Colon (tissue), 2 donors: ENCODE results near the gene BMPR1A.
"Not testable (repeated sequence)": the region's sequence is repeated elsewhere in the genome, so short reads cannot be mapped to it uniquely, and the experiment has no call there.

ENCODE experiments used
- FAIRE-seq: peaks from 2 replicates; lab custom pipeline; 2012; peaks lifted over from hg19 to GRCh38; lab: Jason Lieb, UNC
- donor health status: control.
- donor health status: control.

The BMPR1A gene

DNA sequence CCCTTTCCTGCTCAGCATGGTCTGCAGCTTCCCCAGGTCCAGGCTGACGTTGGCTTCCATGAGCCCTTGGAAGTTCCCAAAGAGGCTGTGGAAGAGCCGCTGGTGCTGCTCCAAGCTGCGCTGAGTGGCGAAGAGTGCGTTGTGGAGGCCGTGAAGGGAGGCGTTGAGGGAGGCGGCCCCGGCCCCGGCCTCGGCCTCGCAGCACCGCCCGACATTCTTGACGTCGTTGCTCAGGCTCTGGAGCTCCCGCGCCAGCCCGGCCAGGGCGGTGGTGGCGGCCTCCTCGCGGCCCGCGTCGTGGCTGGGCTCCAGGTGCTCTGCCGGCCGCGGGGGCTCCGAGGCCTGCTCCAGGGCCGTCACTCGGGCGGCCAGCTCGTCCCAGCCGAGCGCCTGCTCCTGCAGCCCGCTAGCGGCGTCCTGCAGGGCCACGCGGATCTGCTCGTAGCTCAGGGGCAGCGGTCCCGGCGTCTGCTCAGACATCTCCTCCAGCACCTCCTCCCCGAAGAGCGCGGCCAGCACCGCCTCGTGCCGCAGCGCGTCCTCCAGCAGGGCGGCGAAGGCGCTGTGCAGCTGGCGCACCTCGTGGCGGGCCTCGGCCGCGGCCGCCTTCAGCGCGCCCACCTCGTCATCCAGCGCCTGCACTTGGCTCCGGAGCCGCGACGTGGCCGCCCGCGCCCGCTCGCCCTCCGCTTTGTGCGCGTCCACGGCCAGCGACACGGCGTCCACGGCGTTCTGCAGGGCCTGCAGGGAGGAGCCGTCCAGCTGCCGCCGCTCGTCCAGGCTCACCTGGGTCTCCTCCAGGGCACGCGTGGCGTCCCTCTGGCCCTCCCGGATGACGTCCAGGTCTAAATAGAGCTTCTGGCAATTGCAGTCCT lies 186.3 kb downstream of the BMPR1A start:
- FAIRE-seq, result no peak

DNA sequence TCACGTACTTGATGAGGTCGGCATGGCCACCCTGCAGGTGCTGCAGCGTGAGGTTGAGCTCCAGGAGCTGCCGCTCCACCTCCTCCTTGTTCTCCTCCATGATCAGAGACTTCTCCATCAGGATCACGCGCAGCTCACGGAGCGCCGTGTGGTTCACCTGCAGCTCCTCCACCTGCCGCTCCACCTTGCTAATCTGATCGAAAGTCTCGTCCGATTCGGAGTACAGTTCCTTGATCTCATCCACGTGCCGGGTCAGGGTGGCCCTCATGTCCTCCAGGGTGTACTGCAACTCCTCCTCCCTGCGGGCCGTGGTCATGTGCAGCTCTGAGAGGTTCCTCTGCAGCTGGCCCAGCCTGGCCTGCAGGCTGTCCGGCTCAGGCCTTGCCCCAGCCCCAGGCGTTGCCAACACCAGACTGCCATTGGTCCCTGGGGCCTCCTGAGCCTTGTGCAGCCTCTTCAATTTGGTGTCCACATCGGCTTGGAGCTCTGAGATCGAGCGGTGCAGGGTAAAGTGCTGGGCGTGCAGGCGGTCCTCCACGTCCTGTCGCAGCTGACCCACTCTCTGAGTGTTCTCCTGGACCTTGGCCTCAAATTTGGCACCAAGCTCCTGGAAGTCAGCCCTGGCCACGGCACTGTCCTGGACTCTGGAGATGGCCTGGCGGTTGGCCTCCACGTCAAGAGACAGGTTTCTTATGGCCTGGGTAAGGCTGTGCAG lies 187.1 kb downstream of the BMPR1A start:
- no peak for FAIRE-seq

DNA sequence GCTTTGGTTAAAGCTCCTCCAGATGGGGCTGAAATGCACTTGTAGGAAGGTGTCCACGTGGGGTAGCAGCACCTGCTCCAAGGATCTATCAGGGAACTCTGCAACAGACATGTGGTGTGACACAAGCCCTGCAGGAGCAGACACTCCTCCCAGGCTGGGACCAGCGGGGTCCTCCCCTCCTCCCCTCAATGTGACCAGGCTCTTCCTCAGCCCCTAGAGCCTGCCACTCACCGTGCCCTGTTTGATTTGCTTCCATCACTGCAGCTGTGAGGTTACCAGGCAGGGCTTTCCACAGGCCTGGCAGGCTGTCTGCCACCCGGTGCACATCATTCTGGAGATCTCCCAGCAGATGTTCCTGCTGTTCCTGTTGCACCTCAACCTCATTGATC lies 187.6 kb downstream of the BMPR1A start:
- no peak for FAIRE-seq

DNA sequence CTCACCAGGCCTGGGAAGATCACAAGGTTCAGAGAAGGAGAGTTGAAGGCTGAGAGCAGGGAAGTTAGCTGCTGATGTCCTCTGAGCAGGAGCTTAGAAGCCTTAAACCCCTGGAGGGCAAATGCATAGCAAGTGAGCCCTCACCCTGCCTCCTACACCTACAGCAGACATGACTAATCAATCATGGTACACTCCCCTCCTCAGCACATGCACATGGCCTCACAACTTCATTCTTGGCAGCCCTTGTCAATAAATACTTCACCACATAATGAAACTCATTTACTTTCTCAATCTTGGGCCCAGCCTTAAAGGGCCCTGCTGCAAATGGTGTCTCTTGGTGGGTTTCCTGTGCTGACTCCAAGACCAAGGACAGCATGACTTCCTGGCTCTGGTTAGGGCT lies 188.1 kb downstream of the BMPR1A start:
- no peak for FAIRE-seq

DNA sequence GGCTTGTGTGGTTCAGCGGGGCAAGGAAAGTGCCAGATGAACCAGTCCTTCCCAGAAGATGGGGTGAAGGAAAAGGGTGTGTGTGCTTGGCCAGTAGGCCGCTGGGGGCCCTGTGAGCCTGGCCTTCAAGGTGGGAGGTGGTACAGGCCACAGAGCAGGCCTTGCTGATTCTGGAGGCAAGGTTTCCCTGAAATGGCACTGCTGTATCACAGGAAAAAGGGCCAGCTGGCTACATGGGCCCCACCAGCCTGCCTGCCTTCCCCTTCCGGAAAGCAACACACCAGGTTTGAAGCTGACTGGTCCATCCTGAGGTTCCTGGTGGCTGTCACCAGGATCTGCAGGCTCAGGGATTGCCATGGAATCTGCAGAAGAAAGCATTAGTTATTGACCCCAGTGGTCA lies 188.5 kb downstream of the BMPR1A start:
- no peak for FAIRE-seq

DNA sequence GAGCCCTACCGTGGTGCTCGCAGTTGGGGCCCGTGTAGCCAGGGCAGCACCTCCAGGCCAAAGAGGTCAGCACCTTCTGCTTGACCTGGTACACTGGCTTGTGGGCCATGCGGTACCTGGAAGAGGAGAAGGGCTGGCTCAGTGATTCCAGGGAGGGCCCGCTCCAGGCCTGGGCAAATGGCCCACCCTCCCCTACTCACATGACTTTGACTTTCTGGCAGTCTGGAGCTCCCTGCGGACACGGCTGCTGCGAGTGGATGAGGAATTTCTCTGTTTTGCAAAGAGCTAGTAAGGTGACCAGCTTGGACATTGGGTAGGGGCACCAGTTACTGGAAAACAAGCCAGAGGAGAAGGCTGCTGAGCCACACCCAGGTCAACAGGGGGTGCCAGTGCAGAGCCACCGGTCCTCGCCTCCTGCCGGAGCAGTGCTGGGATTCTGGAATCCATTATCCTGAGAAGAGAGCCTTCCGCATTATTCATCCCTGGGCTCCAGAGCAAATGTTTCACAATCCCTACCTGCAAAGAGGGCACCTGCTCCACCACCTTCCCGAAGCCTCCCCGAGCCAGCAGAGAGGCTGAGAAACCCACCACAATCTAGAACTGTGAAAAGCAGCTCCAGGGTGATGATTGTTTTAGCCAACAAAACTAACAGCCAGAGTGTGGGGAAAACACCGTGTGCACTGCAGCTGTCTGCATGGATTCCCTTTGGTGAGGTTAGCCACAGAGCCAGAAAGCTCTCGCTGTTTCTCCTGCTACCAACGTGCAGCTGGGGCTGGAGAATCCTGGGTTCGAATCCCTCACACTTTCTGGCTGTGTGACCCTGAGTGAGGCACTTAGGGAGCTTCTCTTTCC lies 189.2 kb downstream of the BMPR1A start:
- FAIRE-seq, result no peak

DNA sequence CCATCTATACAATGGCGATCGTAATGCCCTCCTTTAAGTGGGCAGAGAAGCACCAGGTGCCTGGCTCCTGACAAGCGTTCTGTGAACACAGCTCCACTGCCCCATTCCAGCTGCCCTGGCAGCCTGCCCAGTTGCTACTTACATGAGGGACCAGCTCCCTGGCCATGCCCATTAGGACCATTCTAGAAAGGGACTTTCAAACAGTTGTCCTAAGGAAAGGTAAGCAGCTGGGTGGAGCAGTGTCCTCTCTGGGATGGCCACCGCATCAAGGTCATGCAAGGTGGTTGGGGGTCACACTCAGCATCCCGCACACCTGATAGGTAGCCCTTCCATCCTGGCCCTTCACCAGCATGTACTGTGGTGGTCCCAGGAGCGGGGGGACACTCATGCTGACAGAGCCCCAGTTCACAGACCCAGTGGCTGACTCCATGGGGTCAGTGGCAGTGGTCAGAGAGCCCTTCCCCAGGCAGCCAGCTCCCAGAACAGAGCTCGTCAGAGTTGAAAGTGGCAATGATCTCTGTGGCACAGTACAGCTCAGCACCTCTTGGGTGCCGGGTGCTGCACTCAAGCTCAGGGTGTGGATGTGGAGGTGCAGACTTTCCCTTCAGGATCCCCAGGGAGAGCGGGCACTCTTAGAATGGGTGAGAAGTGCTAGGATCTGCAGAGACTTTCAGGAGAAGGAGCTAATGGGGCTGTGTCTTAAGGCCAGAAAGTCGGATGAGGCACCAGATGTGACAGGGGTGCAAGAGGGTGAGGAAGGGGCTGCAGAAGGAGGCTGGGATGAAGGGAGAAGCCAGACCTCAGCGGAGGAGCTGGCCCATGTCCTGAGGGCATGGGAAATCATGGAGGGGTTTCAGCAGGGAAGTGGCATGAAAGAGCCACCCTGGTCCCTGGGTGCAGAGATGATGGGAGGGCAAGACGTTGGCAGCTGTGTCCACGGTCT lies 190.1 kb downstream of the BMPR1A start:
- no peak for FAIRE-seq

DNA sequence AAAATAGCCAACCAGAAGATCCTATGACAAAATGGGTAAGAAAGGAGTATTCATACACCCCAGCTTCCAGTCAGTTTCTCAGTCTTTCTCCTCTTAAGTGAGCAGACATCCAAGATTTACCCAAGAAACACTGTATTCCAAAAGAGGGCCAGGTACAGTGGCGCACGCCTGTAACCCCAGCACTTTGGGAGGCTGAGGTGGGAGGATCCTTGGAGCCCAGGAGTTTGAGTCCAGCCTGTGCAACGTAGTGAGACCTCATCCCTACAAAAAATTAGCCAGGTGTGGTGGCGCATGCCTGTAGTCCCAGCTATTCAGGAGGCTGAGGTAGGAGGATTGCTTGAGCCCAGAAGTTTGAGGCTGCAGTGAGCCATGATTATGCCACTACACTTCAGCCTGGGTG lies 191.4 kb downstream of the BMPR1A start:
- not testable (repeated sequence) for FAIRE-seq

DNA sequence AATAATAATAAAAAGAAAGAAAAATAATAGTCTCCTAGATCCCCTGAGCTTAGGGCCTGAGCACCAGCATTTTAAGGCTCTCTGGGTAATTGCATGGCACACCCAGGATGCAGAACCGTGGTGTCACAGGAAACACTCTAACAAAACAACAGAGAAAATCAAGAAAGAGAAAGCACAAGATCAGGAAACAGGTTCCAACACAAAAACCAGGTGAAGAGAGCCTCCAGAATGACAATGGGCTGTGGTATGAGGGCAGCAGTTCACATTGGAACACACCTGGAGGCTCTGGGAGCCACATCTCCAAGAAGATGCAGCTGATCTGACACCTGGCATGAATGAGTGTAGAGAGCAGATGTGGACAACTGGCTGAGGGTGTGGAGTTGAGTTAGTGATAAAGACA lies 193.9 kb downstream of the BMPR1A start:
- FAIRE-seq, result no peak

DNA sequence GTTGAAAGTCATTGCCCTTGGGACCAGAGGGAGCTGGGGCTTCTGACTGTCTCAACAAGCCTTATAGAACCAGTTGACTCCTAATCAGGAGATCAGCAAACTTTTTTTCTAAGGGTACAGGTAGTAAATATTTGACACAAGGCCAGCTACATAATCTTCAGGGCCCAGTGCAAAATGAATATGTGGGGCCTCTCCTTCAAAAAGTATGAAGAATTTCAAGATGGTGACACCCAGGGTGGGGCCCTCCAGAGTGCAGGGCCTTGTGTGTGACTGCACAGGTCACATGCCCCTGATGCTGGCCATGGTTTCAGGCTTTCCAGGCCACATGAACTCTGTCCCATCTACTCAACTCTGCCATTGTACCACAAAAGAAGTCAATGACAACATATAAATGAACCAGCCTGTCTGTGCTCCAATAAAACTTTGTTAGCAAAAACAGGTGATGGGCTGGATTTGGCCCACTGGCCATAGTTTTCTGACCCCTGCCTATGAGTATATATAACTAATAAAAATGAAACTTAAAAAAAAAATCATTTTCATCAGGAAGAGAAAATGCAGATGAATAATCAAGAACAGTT lies 194.9 kb downstream of the BMPR1A start:
- no peak for FAIRE-seq

DNA sequence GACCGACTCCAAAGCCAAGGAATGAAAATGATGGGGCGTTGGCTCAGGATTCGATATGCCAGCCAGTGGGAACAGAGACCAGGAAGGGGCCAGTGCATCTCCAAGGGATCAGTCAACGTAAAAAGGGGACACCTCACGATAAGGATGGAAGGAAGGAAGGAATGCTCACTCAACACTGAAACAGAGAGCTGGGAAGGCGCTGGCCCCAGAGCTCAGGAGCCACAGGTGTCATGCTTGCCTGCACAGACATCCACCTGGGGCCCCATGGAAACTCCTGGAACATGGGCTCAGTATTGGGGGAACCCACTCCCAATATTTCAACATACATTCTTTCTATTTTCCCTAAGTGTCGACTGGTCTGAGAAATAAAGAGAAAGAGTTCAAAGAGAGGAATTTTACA lies 195.7 kb downstream of the BMPR1A start:
- FAIRE-seq, result no peak

DNA sequence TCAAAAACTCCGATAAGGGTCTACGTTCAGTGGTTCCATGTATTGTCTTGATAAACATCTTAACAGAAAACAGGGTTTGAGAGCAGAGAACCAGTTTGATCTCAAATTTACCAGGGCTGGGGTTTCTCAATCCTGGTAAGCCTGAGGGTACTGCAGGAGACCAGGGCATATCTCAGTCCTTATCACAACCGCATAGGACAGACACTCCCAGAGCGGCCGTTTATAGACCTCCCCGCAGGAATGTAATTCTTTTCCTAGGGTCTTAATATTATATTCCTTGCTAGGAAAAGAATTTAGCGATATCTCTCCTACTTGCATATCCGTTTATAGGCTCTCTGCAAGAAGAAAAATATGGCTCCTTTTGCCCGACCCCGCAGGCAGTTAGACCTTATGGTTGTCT lies 196.3 kb downstream of the BMPR1A start:
- FAIRE-seq, result not testable (repeated sequence)

DNA sequence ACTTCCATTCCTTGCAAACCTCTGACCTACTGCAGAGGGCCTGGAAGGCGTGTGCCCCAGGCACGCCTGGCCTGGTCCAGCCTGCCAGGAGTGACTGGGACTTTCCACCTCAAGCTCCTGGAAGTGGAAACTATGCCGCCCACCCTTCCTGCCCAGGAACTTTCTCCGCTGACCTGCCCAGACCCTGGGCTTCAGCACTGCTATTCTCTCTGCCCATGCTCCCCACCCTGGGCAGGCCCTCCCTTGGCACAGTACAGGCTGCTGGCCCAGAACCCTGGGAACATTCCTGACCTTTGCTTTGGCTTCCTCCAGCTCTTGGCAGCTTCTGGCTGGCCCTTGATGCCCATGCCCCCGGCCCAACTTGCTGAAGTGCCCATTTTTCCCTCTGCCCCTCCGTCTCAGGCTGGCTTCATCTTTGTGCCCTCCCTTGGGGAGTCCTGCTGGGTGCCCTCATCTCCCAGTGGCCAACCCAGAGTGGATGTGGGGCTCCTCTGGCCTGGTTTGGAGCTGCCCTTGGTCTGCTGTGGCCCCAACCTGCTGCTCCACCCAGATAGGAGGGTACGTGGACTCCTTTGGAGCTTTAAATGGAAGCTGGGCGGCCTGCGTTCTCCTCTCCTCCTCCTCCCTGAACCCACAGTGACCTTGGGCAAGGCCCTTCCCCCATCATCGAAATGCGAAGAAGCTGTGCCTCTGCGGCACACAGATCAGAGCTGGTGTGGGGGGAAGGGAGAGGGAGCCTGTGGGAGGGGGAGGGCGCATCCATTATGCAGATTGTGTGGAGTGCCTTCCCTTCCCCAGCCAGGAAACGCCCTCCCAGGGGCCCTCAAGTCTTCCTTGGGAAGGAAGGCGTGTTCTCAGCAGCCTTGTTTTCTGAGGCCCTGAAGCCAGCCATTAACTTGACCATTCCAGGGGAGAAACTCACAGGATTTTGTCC lies 197.6 kb downstream of the BMPR1A start:
- FAIRE-seq, result no peak

DNA sequence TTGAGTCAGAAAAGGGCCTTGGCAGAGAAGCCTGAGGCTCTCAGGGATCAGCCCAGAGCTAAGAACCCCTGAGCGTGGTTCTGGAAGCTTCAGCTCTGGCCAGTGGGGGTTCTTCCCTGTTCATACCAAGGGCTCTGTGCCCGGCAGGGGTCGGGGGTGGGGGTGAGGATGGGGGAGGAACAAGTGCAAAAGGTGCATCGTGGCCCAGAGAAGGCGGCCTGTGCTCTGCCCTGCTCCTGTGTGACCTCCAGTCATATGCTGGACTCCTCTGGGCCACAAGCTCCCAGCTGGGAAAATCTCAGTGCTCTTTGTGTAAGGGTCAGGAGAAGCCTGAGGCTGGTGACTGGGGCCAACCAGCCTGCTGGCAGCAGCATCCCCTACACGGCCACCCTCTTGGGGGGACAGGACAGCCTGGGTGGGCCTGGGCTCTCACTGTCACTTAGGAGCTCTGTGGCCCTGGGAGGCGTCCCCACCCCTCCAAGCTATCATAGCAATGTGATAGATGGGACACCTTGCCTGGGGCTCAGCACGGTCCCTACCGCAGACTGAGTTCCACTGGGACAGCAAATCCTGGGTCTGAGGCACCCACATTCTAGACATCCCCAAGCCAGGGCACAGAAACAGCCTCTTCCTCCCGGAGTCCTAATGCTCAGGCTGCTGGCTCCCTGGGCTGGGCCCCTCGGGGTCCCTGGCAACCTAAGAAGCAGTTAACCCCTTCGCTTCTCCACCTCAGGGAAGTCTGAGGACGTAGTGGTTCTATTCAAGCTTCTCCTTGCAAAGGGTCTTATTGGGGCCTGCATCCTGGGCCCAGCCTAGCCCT lies 198.5 kb downstream of the BMPR1A start:
- no peak for FAIRE-seq

DNA sequence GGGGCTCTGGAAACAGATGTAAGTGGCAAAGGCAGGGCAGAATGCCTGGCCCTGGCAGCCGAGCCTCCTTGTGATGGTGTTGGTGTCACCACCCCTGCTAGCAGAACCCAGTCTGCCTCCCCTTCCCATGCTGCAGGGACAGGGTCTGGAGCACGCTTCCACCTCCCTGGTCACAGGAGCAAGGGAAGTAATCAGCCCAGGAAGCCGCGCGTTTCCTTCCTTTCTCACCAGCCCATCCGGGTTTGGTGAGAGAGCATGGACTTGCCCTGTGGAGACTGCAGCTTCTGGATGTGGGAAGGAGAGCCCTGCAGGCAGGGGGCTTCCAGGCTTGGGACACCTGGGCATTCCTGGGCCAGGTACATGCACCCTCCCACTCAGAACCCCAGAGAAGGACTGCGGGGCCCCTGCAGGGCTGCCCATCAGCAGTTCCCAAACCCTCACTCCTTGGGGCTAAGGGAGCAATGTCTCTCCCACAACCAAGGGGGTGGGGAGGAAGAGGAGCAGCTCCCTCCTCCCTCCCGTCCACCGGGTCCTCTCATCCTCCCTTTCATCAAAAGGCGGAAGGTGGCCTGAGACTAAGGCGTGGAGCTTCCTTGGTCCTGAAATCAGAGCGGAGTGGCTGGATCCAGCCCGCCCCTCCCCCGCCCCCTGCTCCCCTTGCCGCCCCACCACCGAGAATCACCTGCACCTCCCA lies 199.2 kb downstream of the BMPR1A start:
- no peak for FAIRE-seq

DNA sequence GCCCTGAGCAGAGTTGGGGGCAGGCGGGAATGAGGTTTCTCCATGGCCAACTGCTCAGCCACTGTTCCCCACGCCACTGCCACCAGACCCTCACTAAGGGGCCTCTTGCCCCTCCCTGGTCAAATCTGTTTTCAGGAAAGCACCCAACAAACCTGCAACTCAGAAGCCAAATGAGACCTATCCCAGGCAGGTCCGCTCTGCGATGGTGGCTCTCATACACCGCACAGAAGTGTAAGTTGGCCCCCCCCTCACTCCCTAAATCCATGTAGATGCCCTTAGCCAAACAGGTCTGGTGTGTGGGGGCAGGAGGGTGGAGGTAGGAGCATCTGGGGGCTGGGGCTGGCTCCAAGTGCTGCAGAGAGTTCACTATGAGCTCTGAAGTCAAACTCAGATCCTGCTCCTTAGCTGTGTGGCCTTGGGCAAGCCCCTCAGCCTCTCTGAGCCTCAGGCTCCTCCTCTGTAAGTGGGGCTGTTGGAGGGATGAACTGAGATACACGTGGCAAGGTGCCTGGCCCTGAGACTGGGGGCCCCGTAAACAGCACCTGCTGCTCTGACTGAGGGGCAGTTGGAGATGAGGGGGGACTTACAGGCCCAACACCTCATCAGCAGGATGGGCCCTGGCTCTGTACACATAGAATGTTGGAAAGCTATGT lies 199.9 kb downstream of the BMPR1A start:
- no peak for FAIRE-seq

DNA sequence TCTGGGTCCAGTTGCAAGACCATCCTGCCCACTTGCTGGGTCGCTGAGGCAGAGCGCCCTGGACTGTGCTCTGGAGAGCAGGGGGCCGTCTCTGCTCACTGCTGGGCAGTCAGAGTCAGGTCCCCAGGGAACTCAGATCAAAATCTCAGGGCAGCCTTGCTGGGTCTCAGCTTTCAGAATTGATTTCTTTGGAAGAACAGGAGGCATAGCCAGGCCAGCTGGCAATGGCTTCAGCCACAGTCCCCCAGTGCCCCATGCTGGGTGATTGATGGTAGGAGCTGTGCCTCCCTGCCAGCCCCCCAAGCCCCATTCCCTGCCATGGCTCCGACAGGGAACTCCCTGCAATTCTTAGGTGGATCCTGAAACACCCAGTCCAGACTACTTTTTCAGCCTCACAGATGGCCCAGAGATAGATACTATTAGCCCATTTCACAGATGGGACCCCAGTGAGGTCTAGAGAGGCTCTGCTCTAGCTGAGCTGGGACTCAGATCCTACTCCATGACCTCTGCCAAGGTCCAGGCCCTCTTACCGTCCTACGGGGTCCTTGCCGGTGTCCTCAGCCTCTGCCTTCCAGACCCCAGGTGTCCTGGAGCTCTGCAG lies 200.5 kb downstream of the BMPR1A start:
- FAIRE-seq, result no peak
